Testis (tissue), 2 donors: ENCODE measurements around the gene RPTN.

Experiments
- POLR2A ChIP-seq: fragments of 450-650 bp; IDR thresholded peaks from one replicate; pipeline ENCODE4 v1.6.1; 2017; ENCODE audit warnings: antibody characterized with exemption, mild to moderate bottlenecking, moderate library complexity
- TF ChIP-seq, protein P1 (sequence below), 3 experiments: fragments of 450-650 bp in 2 of 3; fragments of 200-600 bp in 1 of 3; sonication (generic) in 1 of 3; IDR thresholded peaks; one replicate each; pipeline ENCODE4 v1.5.1; 2016 to 2019; ENCODE audit warnings: antibody characterized with exemption in 3 of 3, mild to moderate bottlenecking in 2 of 3, moderate library complexity in 1 of 3

DNA sequence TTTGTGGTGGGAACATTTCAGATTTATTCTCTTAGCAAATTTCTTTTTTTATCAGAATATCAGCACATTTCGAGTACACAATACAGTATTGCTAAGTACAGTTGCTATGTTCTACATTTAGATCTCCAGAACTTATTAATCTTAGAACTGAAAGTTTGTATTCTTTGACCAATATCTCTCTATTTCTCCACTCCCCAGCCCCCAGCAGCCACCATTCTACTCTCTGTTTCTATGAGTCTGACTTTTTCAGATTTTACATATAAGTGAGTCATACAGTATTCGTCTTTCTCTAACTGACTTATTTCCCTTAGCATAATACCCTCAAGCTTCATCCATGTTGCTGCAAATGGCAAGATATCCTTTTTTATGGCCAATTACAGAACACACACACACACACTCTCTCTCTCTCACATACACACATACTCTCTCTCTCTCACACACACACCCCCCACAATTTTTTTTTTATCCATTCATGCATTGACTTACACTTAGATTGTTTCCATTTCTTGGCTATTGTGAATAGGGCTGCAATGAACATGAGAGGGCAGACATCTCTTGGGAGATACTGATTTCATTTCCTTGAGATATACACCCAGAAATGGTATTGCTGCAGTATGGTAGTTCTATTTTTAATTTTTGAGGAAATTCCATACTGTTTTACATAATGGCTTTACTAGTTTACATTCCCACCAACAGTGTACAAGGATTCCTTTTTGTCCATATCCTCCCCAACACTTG, 15.7 kb downstream of the RPTN start:
- TF ChIP-seq, protein P1, sequence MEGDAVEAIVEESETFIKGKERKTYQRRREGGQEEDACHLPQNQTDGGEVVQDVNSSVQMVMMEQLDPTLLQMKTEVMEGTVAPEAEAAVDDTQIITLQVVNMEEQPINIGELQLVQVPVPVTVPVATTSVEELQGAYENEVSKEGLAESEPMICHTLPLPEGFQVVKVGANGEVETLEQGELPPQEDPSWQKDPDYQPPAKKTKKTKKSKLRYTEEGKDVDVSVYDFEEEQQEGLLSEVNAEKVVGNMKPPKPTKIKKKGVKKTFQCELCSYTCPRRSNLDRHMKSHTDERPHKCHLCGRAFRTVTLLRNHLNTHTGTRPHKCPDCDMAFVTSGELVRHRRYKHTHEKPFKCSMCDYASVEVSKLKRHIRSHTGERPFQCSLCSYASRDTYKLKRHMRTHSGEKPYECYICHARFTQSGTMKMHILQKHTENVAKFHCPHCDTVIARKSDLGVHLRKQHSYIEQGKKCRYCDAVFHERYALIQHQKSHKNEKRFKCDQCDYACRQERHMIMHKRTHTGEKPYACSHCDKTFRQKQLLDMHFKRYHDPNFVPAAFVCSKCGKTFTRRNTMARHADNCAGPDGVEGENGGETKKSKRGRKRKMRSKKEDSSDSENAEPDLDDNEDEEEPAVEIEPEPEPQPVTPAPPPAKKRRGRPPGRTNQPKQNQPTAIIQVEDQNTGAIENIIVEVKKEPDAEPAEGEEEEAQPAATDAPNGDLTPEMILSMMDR (IDR thresholded peaks at IDR 0.05) = no peak
- TF ChIP-seq POLR2A = no peak
